NCI-H526 treated with DMSO at 0.1 percent for 48 hours (cell line): Measurements from ENCODE around the gene PIGZ.
A peak's percentile ranks its signal among the peaks of the same experiment; 100 is the strongest.

Experiments used
- DNase-seq: peaks from one replicate; lab custom pipeline; 2025; lab: John Stamatoyannopoulos, UW

PIGZ gene

DNA sequence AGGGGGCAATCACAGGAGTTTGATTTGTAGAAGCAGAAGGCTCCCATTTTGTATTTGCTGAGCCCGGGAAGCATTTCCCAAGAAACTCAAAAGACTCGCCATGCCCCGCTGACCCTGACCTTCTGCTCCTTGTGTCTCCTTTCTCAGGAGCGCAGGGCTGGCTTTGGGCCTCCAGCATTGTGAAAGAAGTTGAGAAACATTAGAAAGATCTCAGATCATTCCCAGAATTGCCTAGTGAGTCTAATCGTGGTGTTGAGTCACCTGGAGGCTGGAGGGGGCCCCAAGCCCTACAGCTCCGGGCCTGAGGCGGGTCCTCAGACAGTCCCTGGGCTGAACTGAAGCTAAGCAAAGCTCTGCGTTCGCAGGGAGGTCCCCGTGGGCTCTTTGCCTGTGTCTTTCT is 10.9 kb upstream of the PIGZ start:
- no peak for DNase-seq

DNA sequence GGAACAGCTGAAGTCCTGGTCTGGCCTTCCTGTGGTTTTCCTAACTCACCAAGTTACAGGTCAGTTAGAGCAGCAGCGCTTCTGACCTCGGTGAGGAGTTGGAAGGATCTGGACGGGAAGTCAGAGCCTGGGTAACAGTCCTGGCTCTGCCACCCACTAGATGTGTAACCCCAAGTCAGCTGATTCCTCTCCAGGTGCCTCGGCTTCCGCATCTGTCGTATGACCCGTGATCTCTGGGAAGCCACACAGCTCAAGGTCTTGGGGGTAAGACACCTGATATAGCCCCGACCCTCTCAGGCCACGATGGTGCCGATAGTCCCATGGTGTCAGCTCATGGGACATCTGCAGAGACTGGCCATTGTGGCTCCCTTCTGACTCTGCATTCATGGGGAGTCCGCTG is 8.3 kb upstream of the PIGZ start:
- no peak for DNase-seq

DNA sequence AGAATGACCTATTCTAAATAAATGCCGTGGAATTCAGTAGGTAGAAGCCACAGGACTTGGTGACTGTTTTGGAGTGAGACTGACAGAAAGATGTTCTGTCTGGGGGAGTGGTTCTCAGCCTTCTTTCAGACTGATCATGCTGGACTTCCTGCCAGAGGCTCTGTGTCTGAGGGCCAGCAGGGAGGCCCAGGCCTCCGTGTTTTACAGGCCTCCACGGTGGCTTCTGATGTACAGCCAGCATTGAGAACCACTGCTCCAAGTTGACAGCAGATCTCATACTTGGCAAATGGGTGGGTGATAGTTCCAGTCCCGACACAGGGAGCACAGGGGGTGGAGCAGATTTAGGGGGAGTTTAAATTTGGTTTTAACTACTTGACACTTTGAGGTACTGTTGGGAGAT is 6.7 kb upstream of the PIGZ start:
- no peak for DNase-seq

DNA sequence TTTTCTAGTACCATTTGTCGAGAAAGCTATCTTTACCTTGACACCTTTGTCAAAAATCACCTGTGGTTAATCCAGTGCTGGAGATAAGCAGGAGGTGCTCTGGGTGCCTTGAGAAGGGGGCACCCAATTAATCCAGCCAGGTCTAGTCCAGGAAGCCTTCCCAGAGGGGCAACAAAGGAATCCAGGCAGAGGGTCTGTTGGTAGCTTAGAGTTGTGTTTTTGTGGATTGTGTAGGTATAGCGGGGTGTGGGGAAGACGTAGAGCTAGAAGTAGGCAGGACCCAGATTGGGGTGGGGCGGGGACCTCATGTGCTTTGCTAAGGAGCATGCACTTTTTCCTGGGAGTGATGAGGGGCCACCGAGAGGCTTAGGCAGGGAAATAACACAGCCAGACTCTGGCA is 6.0 kb upstream of the PIGZ start:
- no peak for DNase-seq

DNA sequence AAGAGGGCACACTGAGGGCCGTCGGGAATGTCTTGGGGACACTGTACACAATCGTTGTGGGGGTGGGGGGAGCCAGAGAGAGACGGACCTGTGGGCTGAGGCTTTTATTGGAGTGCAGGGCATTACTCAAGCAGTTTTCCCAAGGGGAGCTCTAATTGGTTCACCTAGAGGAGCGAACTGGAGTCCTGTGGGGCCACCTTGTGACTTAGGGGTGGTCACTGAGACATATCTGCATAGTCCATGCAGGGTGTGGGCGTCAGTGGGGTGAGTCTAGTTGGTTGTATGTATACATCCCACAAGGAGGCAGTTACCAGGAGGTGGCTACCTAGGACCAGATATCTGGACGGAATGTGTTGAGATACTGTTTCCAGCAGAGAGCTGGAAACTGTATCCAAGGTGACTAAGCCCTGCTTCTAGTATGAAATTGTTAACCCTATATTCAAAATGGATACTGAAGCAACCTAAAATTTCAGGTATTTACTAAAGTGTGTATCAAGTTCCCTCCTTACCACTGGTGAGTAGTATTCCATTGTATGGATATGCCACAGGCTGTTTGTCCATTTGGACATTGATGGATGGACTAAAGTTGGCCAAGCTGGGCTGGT is 2.6 kb upstream of the PIGZ start:
- no peak for DNase-seq

DNA sequence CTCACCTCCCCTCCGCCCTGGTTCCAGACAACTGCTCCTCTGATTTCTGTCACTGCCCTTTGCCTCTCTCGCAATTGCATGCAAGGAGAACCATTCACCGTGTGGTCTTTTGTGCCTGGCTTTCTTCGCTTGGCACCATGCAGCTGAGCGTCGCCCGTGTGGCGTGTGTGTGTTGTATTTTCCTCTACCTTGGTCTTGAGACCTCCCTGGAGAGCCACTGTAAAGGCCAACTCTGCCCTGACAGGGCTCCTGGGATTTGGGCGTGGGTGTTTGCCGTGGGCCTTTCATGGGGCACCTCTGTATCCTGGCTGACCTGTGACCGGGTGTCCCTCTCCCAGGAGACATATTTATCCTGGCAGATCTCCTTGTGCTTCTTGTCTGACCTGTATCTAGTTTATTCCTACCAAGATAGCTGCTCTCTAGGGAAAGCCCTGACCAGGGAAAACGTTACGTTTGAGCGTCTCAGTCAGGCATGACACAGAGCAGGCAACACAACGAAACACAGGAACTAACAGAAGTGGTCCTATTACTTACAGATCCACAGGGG is 2.0 kb upstream of the PIGZ start:
- no peak for DNase-seq

DNA sequence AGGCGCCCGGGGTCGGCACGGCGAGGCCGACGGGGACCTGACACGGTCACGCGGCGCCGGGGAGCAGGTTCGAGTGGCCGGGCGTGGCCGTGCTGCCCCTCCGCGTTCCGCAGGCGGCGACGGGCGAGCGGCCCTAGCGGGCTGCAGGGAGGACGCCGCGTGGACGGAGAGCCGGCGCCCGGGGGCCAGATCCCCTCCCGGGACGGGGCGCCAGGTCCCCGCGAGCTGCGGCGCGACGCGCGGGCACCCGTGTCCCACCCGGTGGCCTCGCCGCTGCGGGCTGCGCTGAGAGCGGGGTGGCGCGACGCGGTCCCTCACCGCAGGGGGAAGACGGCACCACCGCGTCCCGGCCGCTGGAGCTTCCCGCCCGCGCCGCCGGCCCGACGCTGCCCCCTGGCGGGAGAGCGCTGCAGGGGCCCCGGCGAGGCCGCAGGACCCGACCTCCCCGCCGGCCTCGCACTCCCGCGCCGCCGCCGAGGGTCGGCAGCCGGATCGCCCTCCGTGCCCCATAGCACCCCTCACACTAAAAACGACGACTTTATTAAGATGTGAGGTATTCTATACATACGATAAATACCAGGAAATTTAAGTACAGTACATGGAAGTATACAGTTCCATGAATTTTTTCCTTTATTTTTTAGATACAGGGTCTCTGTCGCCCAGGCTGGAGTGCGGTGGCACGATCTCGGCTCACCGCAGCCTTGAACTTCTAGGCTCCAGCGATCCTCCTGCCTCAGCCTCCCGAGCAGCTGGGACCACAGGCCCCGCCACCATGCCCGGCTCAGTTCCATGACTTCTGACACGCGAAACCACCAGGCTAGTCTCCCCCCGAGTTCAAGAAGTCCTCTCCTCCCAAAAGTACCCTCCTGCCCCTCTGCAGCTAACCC is 1.3 kb upstream of the PIGZ start:
- DNase-seq: no peak

DNA sequence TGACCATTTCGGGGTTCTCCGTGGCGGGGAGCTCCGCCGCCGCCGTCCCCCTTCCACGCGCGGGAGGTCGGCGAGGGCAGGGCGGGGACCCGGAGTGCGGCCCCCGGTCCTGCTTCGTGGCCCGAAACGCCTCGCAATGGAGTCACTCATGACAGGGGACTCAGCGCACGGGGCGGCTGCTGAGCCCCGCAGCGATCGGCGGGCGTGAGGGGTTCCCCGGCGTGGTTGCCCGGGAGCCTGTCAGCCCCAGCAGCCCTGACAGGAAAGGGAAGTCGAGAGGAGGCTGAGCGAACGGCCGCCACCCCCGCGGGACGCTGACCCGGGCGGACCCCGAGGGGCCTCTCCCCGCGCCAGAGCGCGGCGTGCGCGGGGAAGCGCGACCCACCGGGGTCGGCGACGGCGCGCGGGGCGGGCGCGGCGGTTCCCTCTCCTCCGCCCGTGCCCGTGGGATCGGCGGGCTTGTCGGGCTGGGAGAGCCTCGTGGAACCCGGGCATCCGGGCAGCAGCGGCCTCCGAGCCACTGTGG is 564 bp upstream of the PIGZ start:
- peak; percentile 29 for DNase-seq

DNA sequence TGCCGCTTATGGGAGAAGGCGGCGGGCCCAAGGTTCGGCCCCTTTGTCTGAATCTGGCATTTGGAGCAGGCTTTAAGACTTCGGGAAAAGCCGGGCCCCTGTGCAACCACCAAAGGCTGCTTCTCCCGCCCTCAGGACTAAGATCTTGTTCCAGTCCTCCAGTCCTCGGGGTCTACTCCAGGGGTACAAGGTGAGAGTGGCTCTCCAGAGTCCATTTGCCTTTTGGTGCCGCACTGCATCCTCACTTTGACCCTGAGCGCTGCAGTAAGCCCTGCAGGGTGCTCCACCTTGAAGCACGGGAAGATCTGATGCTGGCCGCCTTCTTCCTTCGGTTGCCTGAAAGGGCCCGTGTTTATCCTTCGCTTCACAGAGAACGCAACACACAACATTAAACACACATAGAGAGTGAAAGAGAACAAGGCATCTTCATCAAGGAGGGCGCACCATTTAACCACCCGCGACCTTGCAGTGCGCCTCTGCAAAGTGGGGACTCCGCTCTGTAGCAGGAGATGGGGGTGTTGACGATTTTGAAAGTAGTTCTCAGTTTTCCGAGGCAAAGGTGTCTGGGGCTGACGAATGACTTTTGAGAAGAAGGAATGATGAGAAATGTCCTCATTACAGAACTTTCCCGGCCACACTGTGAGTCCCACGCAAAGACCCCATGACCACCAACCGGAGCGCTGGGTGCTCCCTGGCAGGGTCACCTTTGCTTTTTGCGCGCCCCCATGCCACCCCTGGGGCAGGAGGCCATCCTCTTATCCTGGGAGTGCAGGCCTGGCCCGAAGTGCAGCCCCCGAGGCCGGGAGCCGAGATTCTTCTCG is 1.0 kb downstream of the PIGZ start:
- no peak for DNase-seq

DNA sequence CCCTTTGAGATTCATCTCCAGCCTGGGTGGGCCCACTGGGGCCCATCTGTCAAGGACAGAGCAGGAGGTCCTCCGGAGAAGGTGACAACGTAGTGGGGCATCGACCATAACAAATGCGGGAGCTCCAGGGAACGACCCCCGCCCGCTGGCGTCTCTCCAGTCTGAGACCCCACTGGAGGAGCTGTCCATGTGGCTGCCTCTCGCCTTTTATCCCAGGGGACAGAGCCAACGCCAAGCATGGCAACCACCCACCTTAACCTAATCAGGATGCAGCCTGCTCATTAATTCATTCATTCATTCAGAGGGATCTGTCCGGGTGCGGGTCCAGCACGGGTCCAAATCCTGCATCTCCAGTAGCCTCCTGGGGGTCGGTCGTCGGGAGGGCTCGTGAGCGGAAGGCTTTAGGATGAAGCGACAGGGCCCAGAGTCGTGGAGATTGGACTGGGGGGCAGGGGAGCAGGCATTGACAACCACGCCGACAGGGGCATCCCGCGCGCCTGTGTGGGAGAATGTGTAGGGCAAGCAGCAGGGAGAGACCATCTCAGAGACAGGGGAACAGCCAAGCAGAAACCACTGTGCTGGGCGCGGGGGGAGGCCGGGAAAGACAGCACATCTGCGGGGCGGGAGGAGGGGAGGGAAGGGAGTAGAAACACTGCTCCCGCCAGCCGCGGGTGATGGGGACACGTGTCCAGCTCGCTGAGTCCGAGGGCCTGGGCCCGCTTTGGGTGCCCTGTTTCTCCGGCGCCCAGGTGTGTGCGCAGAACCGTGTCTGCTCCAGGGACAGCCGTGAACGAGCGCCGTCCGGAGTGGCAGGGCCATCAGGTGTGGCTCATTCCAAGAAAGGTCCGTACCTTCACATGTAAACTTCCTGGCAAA is 1.9 kb downstream of the PIGZ start:
- DNase-seq: no peak

DNA sequence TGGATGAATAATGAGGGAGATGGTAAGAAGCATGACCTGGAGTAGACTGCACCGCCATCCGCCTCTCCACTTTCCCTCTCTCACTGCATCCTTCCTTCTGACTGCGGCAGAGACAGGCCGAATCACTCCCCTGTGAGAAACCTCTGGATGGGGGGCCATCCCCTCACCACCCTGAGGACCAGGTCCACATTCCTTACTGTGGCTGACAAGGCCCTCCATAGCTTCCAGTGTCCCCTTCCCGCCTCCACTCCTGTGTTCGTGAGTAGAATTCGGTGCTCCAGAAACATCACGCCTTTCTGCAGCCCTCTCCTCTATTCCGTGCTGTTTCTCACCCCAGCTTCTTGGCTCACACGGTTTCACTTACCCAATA is 2.8 kb downstream of the PIGZ start:
- no peak for DNase-seq

DNA sequence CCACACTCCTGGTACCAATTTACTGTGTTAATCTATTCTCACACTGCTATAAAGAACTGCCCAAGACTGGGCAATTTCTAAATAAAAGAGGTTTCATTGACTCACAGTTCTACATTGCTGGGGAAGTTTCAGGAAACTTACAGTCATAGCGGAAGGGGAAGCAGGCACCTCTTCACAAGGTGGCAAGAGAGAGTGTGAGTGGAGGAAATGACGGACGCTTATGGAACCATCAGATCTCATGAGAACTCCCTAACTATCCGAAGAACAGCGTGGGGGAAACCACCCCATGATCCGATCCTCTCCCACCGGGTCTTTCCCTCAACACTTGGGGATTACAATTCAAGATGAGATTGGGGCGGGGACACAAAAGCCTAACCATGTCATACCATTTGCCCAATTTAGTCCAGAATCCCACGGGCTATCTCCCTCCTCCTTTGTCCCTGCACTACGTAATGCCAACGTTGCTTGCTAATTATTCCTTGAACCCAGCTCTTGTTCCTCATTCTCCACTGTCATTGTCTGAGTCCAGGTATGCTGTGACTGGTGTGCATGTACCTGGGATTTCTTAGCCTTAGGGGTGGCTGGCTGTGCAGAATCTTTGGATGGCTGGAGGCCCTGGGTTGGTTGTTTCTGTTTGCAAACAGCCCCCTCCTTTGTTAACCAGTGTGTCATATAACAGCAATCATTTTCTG is 3.4 kb downstream of the PIGZ start:
- no peak for DNase-seq

DNA sequence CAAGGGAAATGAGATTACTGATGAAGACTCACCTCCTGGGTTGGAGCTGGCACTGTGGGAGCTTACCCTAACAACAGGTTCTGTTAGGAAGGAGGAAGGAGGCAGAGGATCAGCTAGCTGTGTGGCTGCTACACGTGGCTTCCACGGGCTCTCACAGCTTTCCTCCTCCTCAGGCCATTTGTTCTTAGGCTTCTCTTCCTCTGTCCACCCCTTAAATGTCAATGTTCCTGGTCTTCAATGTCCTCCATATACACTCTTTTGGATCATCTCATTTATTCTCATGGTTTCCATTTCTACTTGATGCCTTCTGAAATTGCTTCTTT is 5.0 kb downstream of the PIGZ start:
- DNase-seq: no peak

DNA sequence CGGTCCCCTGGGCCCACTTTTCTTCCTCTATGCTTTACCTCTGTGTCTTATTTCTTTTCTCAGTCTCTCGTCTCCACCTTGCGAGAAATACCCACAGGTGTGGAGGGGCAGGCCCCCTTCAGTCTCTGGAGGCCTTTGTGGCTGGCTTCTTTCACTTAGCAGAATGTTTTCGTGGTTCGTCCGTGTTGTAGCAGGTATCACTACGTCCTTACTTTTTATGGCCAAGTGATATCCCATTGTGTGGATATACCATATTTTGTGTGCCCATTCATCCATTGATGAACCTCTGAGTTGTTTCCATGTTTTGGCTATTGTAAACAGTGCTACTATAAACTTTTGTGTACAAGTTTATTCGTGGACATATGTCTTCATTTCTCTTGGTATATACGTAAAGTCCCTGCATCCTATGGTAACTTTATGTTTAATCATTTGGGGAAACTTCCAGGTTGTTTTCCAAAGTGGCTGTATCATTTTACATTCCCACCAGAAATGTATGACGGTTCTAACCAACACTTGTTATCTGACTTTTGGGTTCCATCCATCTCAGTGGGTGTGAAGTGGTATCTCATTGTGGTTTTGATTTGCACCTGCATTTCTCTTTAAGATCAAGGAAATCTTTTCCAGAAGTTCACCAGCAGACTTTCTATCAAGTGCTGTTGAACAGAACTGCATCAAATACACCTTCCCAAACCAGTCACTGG is 5.6 kb downstream of the PIGZ start:
- no peak for DNase-seq

DNA sequence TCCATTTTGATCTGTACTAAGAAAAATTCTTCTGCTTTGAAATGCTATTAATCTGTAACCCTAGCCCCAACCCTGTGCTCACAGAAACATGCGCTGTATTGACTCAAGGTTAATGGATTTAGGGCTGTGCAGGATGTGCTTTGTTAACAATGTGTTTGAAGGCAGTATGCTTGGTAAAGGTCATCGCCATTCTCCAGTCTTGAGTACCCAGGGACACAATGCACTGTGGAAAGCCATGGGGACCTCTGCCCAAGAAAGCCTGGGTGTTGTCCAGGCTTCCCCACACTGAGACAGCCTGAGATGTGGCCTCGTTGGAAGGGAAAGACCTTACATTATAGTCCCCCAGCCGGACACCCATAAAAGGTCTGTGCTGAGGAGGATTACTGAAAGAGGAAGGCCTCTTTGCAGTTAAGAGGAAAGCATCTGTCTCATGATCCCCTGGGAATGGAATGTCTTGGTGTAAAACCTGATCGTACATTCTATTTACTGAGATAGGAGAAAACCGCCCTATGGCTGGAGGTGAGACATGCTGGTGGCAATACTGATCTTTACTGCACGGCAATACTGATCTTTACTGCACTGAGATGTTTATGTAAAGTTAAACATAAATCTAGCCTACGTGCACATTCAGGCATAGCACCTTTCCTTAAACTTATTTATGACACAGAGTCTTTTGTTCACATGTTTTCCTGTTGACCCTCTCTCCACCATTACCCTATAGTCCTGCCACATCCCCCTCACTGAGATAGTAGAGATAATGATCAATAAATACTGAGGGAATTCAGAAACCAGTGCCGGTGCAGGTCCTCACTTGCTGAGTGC is 6.3 kb downstream of the PIGZ start:
- no peak for DNase-seq

DNA sequence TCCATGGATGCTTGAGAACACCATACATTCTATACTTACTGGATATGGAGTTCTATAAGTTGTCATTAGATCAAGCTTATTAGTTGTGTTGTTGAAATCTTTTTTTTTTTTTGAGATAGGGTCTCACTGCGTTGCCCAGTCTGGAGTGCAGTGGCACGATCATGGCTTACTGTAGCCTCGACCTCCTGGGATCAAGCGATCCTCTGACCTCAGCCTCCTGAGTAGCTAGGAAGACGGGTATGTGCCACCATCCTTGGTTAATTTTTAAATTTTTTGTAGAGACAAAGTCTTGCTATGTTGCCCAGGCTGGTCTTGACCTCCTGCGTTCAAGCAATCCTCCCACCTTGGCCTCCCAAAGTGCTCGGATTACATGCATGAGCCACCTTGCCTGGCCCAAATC is 13.8 kb downstream of the PIGZ start:
- DNase-seq: no peak

DNA sequence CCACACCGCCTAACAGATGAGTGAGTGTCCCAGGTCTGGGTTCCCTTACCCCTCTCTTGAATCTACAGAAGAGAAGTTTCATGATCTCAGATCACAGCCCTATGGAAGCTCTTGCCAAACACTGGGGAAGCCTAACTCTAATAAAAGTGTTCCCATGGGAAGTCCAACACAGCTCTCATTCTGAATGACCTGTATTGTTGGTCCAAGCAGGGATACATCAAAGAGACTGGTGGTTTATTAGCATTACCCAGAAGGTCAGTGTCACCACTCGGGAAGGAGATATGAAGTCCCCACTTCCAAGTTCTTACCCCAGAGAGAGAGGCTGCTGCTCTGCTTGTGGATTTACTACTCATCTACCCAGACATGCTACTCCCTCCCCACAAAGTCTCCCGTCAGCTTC is 17.3 kb downstream of the PIGZ start:
- no peak for DNase-seq

DNA sequence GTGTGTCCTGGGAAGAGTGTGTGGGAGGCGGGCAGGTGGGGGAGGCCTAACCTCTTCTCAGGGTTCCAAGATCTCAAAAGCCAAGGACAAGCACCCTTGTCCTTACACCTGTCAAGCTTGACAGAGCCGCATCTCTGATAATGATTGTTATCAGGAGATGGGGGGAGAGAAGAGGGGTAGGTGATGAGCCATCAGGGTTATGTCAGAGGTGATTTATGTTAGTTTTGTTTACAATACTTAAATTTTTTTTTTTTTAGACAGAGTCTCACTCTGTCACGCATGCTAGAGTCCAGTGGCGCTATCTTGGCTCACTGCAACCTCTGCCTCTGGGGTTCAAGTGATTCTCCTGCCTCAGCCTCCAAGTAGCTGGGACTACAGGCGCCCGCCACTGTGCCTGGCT is 18.9 kb downstream of the PIGZ start:
- DNase-seq: no peak

DNA sequence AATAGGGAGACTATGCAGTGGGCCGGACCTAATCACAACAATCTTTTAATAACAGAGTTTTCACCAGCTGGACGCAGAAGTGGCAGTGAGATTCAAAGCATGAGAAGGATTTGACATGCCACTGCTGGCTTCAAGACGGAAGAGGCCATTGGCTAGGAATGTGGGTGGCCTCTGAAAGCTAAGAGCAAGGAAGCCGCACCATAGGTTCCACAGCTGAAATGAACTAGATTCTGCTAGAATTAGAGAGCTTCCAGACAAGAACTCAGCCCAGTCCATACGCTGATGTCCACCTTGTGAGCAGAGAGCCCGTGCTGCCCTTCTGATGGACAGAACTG is 19.4 kb downstream of the PIGZ start:
- DNase-seq: no peak
